K562 (cell line): ENCODE data around the gene MRPL3. TPM values are rescaled to one million over a fixed set of nuclear protein-coding genes. Genes with fewer than 3 reads are reported as not detected.

Experiments used
- ATAC-seq: fragments of 200-7000 bp; cut with Tn5 transposase; 3 replicates; pipeline ENCODE4 v1.9.1; 2020; ENCODE audit warnings: moderate library complexity
- BruUV-seq: library from RNA; stranded (reverse); fragments of 400-500 nt; replicated peaks from 2 replicates; lab custom pipeline; 2021; lab: Mats Ljungman, UMichigan
- CTCF ChIA-PET: fragments of 300-600 bp; formaldehyde crosslinking; extraction: SDS; loops from one replicate; lab custom pipeline; 2021; ENCODE audit warnings: low intra/inter-chr PET ratio; lab: Yijun Ruan, JAX
- POLR2A ChIA-PET: fragments of 300-600, 350-650 bp; sonication (Branson Sonifier 250); formaldehyde crosslinking; extraction: SDS; loops from one replicate; lab custom pipeline; 2021; ENCODE audit warnings: antibody characterized with exemption, inconsistent platforms; lab: Yijun Ruan, JAX
- DNase-seq, 4 experiments: peaks; one replicate each; pipeline versions ENCODE4 v3.0.0 to v3.0.0-alpha.2; 2011 to 2018; ENCODE audit warnings: low spot score in 3 of 4, mixed read lengths in 3 of 4; ENCODE audit errors: extremely low read depth in 1 of 4
- FAIRE-seq: peaks from 2 replicates; lab custom pipeline; 2011; peaks lifted over from hg19 to GRCh38; lab: Jason Lieb, UNC
- H2AFZ ChIP-seq: 2 replicates; pipeline ENCODE4 v1.6.0; 2011; ENCODE audit warnings: low read depth, low read length, control low read depth, inconsistent platforms
- H3K27ac ChIP-seq: fragments of 200-600 bp; 3 replicates; pipeline ENCODE4 v1.8.0; 2011; ENCODE audit warnings: low read depth, mild to moderate bottlenecking, control low read depth, inconsistent platforms, low read length, moderate library complexity, mixed read lengths; ENCODE audit errors: extremely low read depth
- H3K27me3 ChIP-seq, 2 experiments: fragments of 300-600 bp in 1 of 2; 2 replicates in 1 of 2; 3 replicates in 1 of 2; pipeline versions ENCODE4 v1.6.0 to v1.8.0; 2011; ENCODE audit warnings: inconsistent platforms in 2 of 2, low read length in 2 of 2, mild to moderate bottlenecking in 1 of 2, mixed read lengths in 1 of 2, moderate library complexity in 1 of 2; ENCODE audit not compliant: control insufficient read depth in 2 of 2, insufficient read depth in 2 of 2
- H3K36me3 ChIP-seq: fragments of 300-600 bp; 3 replicates; pipeline ENCODE4 v1.8.0; 2011; ENCODE audit warnings: mild to moderate bottlenecking, low read length, inconsistent platforms; ENCODE audit not compliant: control insufficient read depth, insufficient read depth
- H3K4me1 ChIP-seq, 2 experiments: fragments of 200-600 bp in 1 of 2; replicated peaks in 1 of 2; 2 replicates in 1 of 2; 3 replicates in 1 of 2; pipeline versions ENCODE4 v1.5.1 to v1.8.0; 2011; ENCODE audit warnings: inconsistent platforms in 2 of 2, low read length in 2 of 2, mild to moderate bottlenecking in 1 of 2, mixed read lengths in 1 of 2, moderate library complexity in 1 of 2; ENCODE audit not compliant: control insufficient read depth in 2 of 2, insufficient read depth in 2 of 2
- H3K4me2 ChIP-seq: 2 replicates; pipeline ENCODE4 v1.6.1; 2011; ENCODE audit warnings: low read length, control low read depth, inconsistent platforms, mixed read lengths; ENCODE audit not compliant: insufficient read depth
- H3K4me3 ChIP-seq: fragments of 200-600 bp; sonication (generic), shearing (Covaris generic); 2 replicates; pipeline ENCODE4 v1.5.1; 2016; ENCODE audit warnings: control low read depth, inconsistent platforms
- H3K79me2 ChIP-seq: fragments of 200-600 bp; 3 replicates; pipeline ENCODE4 v1.8.0; 2011; ENCODE audit warnings: low read length, inconsistent platforms; ENCODE audit not compliant: control insufficient read depth, insufficient read depth
- H3K9ac ChIP-seq, 2 experiments: 2 replicates each; pipeline versions ENCODE4 v1.6.0 to v1.6.1; 2011; ENCODE audit warnings: low read depth in 2 of 2, low read length in 2 of 2, control low read depth in 1 of 2, inconsistent platforms in 1 of 2, mild to moderate bottlenecking in 1 of 2, mixed read lengths in 1 of 2; ENCODE audit not compliant: insufficient read depth in 1 of 2
- H3K9me1 ChIP-seq: one replicate; pipeline ENCODE4 v1.6.0; 2011; ENCODE audit warnings: inconsistent platforms, mild to moderate bottlenecking, low read length, moderate library complexity; ENCODE audit not compliant: control insufficient read depth, insufficient read depth
- H3K9me3 ChIP-seq: replicated peaks from 2 replicates; pipeline ENCODE4 v1.5.1; 2011; ENCODE audit warnings: low read depth, low read length, inconsistent platforms; ENCODE audit not compliant: control insufficient read depth, insufficient read depth
- H4K20me1 ChIP-seq: replicated peaks from 2 replicates; pipeline ENCODE4 v1.6.1; 2011; ENCODE audit warnings: low read length, inconsistent platforms, mixed read lengths; ENCODE audit not compliant: control insufficient read depth, insufficient read depth
- EWSR1 ChIP-seq: fragments of 450-650 bp; IDR thresholded peaks from 2 replicates; pipeline ENCODE4 v1.6.1; 2018; ENCODE audit warnings: borderline replicate concordance, mild to moderate bottlenecking, low read depth, moderate library complexity; ENCODE audit not compliant: partially characterized antibody
- NR3C1 ChIP-seq: sonication (generic); formaldehyde crosslinking; IDR thresholded peaks from 2 replicates; pipeline ENCODE4 v1.8.1; 2022; ENCODE audit warnings: missing genetic modification reagents
- NR4A1 ChIP-seq, 2 experiments: fragments of 250-450 bp in 1 of 2; fragments of 450-650 bp in 1 of 2; sonication (Bioruptor Pico) in 1 of 2; IDR thresholded peaks; 2 replicates each; pipeline versions ENCODE4 v1.4.0 to v1.6.1; 2016 to 2020; ENCODE audit warnings: mild to moderate bottlenecking in 2 of 2, missing compliant biosample characterization in 1 of 2, missing genetic modification characterization in 1 of 2, moderate library complexity in 1 of 2
- RB1 ChIP-seq: fragments of 450-650 bp; IDR thresholded peaks from 2 replicates; pipeline ENCODE4 v1.6.1; 2017; ENCODE audit warnings: low read depth, mild to moderate bottlenecking
- SRSF9 ChIP-seq: fragments of 200-400 bp; formaldehyde crosslinking; IDR thresholded peaks from 2 replicates; pipeline ENCODE4 v1.6.1; 2017; ENCODE audit warnings: low read depth, low read length, borderline replicate concordance
- TRIM28 ChIP-seq: fragments of 450-650 bp; IDR thresholded peaks from 2 replicates; pipeline ENCODE4 v1.6.1; 2017
- TSHZ1 ChIP-seq: fragments of 250-450 bp; sonication (Bioruptor Pico); IDR thresholded peaks from 2 replicates; pipeline ENCODE4 v1.4.0; 2020; ENCODE audit warnings: mild to moderate bottlenecking, moderate library complexity
- WGBS: fragments of 100-300 bp; shearing (Covaris generic); methylation state at CpG from one replicate; pipeline ENCODE4 v1.1.6; 2016; ENCODE audit warnings: low coverage, mixed read lengths; ENCODE audit not compliant: insufficient coverage; ENCODE audit errors: missing lambda C conversion rate; 5-methylcytosine and 5-hydroxymethylcytosine counted together
- in situ Hi-C: fragments of 300-500 bp; cut with MboI; formaldehyde crosslinking; loops from 4 replicates; pipeline ENCODE4 v1.15.0; 2018; ENCODE audit warnings: inconsistent platforms, mixed read lengths
- intact Hi-C: fragments of 100-400 bp; cut with micrococcal nuclease; formaldehyde crosslinking; loops from 2 replicates; pipeline ENCODE4 v1.14.2; 2022
- polyA plus RNA-seq, 8 experiments: library from polyadenylated mRNA; depleted of rRNA in 4 of 8; stranded (reverse) in 5 of 8; unstranded in 3 of 8; fragments of >200 nt; fragmentation: Nextera tagmentation in 2 of 8; fragmentation: Illumina TruSeq in 1 of 8; extraction: Ambion mirVana in 2 of 8; extraction: Trizol in 1 of 8; gene quantifications; 2 replicates each; pipeline versions ENCODE4 v1.2.1 to v1.2.3, GENCODE V29; 2011 to 2014; ENCODE audit warnings: inconsistent platforms in 1 of 8, missing spikeins in 1 of 8
- total RNA-seq, 7 experiments: library from RNA; depleted of rRNA in 6 of 7; stranded (reverse); fragments of >200 nt in 6 of 7; fragmentation: Illumina TruSeq in 2 of 7; extraction: Trizol in 2 of 7; gene quantifications; 2 replicates each; pipeline versions ENCODE4 v1.2.1 to v1.2.3, GENCODE V29; 2011 to 2021; ENCODE audit warnings: low replicate concordance in 1 of 7
- TF ChIP-seq, protein P1 (sequence below): IDR thresholded peaks from 2 replicates; pipeline ENCODE4 v1.6.1; 2016; ENCODE audit warnings: missing genetic modification characterization, missing compliant biosample characterization

Gene MRPL3
- total and polyA plus RNA-seq, 9 of the 15 experiments (the other 6 are each of a cell fraction or from before 2014, with no cell fraction given): 81.7 to 340 (median 190) TPM

DNA sequence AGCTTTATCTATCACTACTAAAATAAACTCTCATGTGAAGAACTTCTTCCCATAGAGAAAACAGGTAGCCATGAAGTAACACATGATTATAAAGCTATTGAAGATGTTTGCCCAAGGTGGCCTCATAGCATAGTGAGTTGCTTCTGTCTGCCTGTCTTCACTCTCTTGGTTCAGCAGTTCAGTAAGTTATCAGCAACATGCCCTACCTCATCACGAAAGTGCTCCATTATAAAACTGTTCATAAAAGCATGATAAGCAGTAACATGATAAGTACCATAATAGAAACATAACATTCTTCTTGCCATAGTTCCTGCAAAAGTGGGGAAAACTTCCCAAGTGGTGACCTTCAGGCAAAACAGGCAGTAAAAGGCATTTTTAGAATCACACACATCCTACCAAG, 45.6 kb downstream of the MRPL3 start:
- Histone ChIP-seq H3K27ac (no peak overlapping the region), H3K79me2 (no peaks in the 10 kb centered on the region), H3K36me3 (peaks cover 19% of the 10 kb centered on the region; the same call in 1 of the 3 replicates), H3K9me1 (no peaks in the 10 kb centered on the region), H3K9ac (no peak overlapping the region), H3K9me3 (no peaks in the 10 kb centered on the region), H3K4me2 (no peak overlapping the region), H3K4me1 (no peaks in the 10 kb centered on the region), H3K27me3 (no peaks in the 10 kb centered on the region), H3K4me3 (no peak overlapping the region), H2AFZ (no peak overlapping the region), H4K20me1 (no peaks in the 10 kb centered on the region)
- no TSS peak for BruUV-seq
- FAIRE-seq (no peak), ATAC-seq (no peak), DNase-seq (no peak)
- POLR2A ChIA-PET: interaction anchor here (0.5 kb wide), 1 partner anchor 409 kb away, joined by 3 read pairs; no protein-coding TSS in a partner anchor
- in situ Hi-C loops (no loop called here), intact Hi-C loops (no loop called here)
- TF ChIP-seq, protein P1, sequence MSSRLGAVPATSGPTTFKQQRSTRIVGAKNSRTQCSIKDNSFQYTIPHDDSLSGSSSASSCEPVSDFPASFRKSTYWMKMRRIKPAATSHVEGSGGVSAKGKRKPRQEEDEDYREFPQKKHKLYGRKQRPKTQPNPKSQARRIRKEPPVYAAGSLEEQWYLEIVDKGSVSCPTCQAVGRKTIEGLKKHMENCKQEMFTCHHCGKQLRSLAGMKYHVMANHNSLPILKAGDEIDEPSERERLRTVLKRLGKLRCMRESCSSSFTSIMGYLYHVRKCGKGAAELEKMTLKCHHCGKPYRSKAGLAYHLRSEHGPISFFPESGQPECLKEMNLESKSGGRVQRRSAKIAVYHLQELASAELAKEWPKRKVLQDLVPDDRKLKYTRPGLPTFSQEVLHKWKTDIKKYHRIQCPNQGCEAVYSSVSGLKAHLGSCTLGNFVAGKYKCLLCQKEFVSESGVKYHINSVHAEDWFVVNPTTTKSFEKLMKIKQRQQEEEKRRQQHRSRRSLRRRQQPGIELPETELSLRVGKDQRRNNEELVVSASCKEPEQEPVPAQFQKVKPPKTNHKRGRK (tag): no peak
- no peak for TF ChIP-seq EWSR1
- TF ChIP-seq RB1: no peak
- TF ChIP-seq TSHZ1 (CRISPR knock-in tag): no peak
- TF ChIP-seq NR4A1 (CRISPR knock-in tag; IDR thresholded peaks at IDR 0.05): no peak
- no peak for TF ChIP-seq NR4A1 (tag; IDR thresholded peaks at IDR 0.05)
- no peak for TF ChIP-seq TRIM28
- TF ChIP-seq SRSF9: no peak
- TF ChIP-seq NR3C1 (CRISPR knock-in tag): no peak
- WGBS: 15% methylated on average over 1 of the region's 1 CpG
- CTCF ChIA-PET: no interaction called here
